Tibial artery (tissue), 4 donors: Measurements from ENCODE around the gene CPNE7.

Experiments
- DNase-seq, 2 donors: peaks; one replicate each; pipeline ENCODE4 v3.0.0-alpha.2; 2019
- H3K27ac ChIP-seq, 2 donors: fragments of 200-600 bp; sonication (generic) in 1 of 2; 1 replicate in 1 of 2; 2 replicates in 1 of 2; pipeline ENCODE4 v1.5.1; 2018 to 2019; ENCODE audit warnings: mild to moderate bottlenecking in 1 of 2
- H3K27me3 ChIP-seq, 2 donors: fragments of 200-600 bp; sonication (generic) in 1 of 2; one replicate each; pipeline versions ENCODE4 v1.5.1 to v1.6.0; 2016 to 2019
- H3K36me3 ChIP-seq, 3 donors: fragments of 200-600 bp; sonication (generic) in 2 of 3; one replicate each; pipeline ENCODE4 v1.5.1; 2016 to 2019; ENCODE audit warnings: mild to moderate bottlenecking in 2 of 3
- H3K4me1 ChIP-seq, 4 donors: fragments of 200-600 bp; sonication (generic) in 2 of 4; 1 replicate in 3 of 4; 2 replicates in 1 of 4; pipeline ENCODE4 v1.5.1; 2016 to 2019
- H3K4me3 ChIP-seq, 2 donors: fragments of 200-600 bp; sonication (generic) in 1 of 2; 1 replicate in 1 of 2; 2 replicates in 1 of 2; pipeline ENCODE4 v1.5.1; 2018 to 2019; ENCODE audit warnings: mild to moderate bottlenecking in 2 of 2
- H3K9me3 ChIP-seq, 3 donors: fragments of 200-600 bp; sonication (generic) in 1 of 3; one replicate each; pipeline ENCODE4 v1.5.1; 2016 to 2019
- CTCF ChIP-seq, 2 experiments: fragments of 200-600 bp in 1 of 2; fragments of 450-650 bp in 1 of 2; IDR thresholded peaks; one replicate each; pipeline ENCODE4 v1.5.1; 2017 to 2019; ENCODE audit warnings: antibody characterized with exemption in 2 of 2, mild to moderate bottlenecking in 1 of 2, moderate library complexity in 1 of 2
- intact Hi-C: fragments of 100-400 bp; cut with DNase I; formaldehyde crosslinking; loops from one replicate; pipeline ENCODE4 v1.15.0; 2023; ENCODE audit warnings: low total_unique reads

The CPNE7 gene

GRCh38 chr16:89645122-89645521 lies 69.6 kb downstream of the CPNE7 start:
- intact Hi-C loops: no loop called here
- Histone ChIP-seq H3K27me3 (peaks cover 0 to 1% of the 10 kb centered on the region in 2 donors), H3K4me3 (no peak overlapping the region), H3K27ac (no peak overlapping the region), H3K36me3 (peaks cover 37 to 59% (median 44%) of the 10 kb centered on the region in 3 donors), H3K4me1 (peaks cover 0 to 8% (median 4%) of the 10 kb centered on the region in 4 donors), H3K9me3 (no peaks in the 10 kb centered on the region)
- no peak for TF ChIP-seq CTCF (IDR thresholded peaks at IDR 0.05)
- no peak for DNase-seq

DNA sequence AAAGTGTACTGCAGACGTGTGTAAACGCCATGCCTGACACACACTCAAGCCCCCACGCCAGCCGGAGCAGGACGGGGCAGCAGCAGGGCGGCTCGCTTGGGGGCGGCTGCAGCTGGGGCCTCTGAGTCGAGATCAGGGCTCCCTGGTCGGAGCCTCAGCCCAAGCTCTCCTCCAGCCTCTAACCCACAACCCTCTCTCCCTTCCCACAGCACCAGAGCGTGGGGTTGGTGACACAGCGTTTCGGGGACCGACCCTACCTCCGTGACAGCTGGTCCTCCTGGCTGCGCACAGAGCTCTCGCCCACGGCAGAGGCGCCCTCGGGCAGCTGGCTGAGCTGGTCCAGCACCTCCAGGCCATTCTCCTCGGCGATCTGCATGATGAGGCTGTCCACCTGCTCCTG lies 70.7 kb downstream of the CPNE7 start:
- DNase-seq: no peak

More for the DNA sequence above, 70.7 kb downstream of the CPNE7 start:
- Histone ChIP-seq H3K4me3 (no peak overlapping the region), H3K27ac (no peak overlapping the region), H3K36me3 (peaks cover 37 to 70% (median 54%) of the 10 kb centered on the region in 3 donors), H3K27me3 (no peaks in the 10 kb centered on the region), H3K9me3 (no peaks in the 10 kb centered on the region), H3K4me1 (no peaks in the 10 kb centered on the region)
- intact Hi-C loops: no loop called here
- no peak for TF ChIP-seq CTCF (IDR thresholded peaks at IDR 0.05)
